Activated T-helper 1 cell treated with Interleukin-2 at 50 U/mL for 16 hours (primary cell): ENCODE measurements around the gene ZBED4.

ENCODE experiments used
- DNase-seq: peaks from one replicate; pipeline ENCODE4 v3.0.0-alpha.2; 2020; ENCODE audit warnings: low read depth

The ZBED4 gene

DNA sequence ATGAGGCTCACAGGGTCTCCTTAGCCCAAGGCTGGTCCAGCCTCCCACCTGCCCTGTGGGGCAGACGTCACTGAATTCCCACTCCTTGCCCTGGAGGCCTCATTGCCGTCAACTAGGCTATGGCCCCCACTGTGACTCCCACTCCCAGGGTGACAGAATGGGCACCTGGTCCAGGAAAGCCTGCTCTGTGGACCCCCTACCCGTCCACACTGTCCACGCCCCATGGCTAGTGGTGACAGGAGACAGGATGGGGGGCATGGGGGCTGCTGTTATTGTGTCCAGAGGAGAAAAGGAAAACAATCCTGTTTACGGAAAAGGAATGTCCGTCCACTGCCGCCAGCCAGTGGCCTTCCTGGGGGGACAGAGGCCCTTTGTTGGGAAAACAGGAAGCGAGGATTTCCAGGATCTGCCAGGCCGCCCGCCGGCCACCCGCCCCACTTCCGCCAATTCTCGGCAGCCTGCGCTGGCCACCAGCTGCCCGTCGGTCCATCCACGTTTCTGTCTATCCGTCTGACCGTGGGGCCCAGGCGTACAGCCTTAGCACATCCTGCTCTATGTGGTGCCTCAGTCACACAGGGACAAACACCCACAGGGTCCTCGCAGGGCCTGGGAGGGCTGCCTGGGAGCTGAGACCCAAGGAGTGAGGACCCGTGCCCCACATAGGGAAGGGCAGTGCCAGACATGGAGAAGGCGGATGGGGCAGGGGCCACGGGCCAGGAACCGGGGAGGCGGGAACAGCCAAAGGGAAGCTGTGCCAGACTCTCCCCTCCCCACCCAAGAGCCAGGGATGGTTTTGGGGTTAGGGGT lies 84.3 kb downstream of the ZBED4 start:
- no peak for DNase-seq

DNA sequence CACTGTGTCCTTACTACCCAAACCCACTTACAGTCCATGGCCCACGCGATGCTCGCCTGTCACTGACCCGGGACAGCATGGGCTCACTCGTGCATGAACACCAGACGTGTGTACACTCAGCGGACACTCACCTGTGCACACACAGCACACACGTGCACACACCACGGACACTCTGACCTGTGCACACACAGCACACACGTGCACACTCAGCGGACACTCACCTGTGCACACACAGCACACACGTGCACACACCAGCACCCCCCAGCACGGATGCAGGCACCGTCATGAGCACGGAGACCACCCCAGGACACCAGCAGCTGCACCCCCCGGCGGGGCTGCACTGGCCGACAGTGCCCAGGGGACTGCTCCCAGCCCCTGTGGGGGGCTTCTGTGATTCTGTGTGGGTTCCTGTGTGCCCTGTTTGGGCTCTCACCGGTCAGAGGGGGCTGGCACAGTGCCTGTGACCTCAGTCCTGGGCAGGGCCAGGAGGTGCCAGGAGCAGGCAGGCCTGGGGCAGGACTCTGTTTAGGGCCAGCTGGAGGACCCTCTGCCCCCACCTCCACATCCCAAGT lies 85.0 kb downstream of the ZBED4 start:
- DNase-seq = no peak
